ENCODE measurements around the gene LGALS7. TPM values are rescaled to one million over a fixed set of nuclear protein-coding genes. Genes with fewer than 3 reads are reported as not detected.
"Not testable (repeated sequence)": the region's sequence is repeated elsewhere in the genome, so short reads cannot be mapped to it uniquely, and the experiment has no call there.

Gene LGALS7
- total and polyA plus RNA-seq, 8 donors, result 1.7 to 1,381 (median 2.0) TPM; not detected in 5

- Histone ChIP-seq H3K27ac (no peak within 1 kb of the TSS), H3K9me3 (no peaks in the 10 kb centered on the region), H3K4me1 (peaks cover 0 to 11% (median 7%) of the 10 kb centered on the region in 4 donors), H3K36me3 (no peaks in the 10 kb centered on the region), H3K4me3 (no peak within 1 kb of the TSS), H3K27me3 (no peaks in the 10 kb centered on the region)
- 67 to 81% (median 71%) methylated on average over 6 to 13 of the region's 17 CpGs for WGBS, 5 donors
- TF ChIP-seq POLR2AphosphoS5 (IDR thresholded peaks at IDR 0.05), result no peak
- TF ChIP-seq CTCF (IDR thresholded peaks at IDR 0.05), result no peak
- TF ChIP-seq EP300 (IDR thresholded peaks at IDR 0.05), result no peak
- TF ChIP-seq POLR2A (IDR thresholded peaks at IDR 0.05), result no peak
- DNase-seq, result no peak
- intact Hi-C loops (cut with DNase I; ENCODE audit: low total_unique reads), result no loop called here
Observed at GRCh38 chr19:38788478-38789243, 15.3 kb upstream of the LGALS7 start, which contains the start of gene LGALS7B. TSS of gene LGALS7B (plus strand) at chr19:38789200. CDS start at chr19:38789227, 27 bp downstream.

DNA sequence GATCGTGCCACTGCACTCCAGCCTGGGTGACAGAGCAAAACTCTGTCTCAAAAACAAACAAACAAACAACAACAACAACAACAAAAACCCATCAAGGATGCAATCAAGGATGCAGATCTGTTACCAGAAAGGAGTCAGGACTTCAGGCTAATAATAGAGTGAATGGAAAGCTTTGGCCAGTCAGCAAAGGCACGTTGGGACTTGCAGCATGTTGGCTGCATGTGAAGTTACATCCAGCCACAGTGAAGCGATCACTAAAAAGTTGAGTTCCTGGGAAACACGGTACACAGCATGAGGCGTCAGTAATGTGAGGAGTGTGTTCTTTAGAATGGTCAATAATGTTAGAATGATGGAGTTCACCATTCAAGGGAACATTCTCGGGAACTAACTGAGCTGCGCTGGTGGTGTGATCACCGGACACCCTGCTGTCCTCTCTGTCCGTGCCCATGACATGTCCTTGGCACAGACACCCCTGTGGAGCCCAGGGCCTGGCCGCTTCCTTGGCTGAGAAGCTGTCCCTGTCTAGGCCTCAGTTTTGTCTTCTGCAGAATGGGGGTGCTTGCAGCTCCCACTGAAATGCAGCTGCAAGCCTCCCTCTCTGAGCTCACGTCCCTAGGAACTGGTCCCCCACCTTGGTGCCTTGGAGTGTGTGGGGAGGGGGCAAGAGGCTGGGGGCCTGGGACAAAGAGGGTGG lies 13.4 kb upstream of the LGALS7 start:
- 75 to 92% (median 83%) methylated on average over 10 to 11 of the region's 11 CpGs for WGBS, 5 donors
- H3K4me3 ChIP-seq, result no peak overlapping the region
- peaks cover 0 to 5% (median 0%) of the 10 kb centered on the region in 4 donors for H3K4me1 ChIP-seq
- no peak for DNase-seq
- intact Hi-C loops (cut with DNase I; ENCODE audit: low total_unique reads), result no loop called here
- H3K27ac ChIP-seq, result no peak overlapping the region
- H3K9me3 ChIP-seq, result no peaks in the 10 kb centered on the region
- H3K27me3 ChIP-seq, result peaks cover 0 to 2% (median 0%) of the 10 kb centered on the region in 3 donors
- H3K36me3 ChIP-seq, result no peaks in the 10 kb centered on the region
- TF ChIP-seq POLR2AphosphoS5 (IDR thresholded peaks at IDR 0.05) (no peak), POLR2A (IDR thresholded peaks at IDR 0.05) (no peak), CTCF (IDR thresholded peaks at IDR 0.05) (no peak), EP300 (IDR thresholded peaks at IDR 0.05) (no peak)

DNA sequence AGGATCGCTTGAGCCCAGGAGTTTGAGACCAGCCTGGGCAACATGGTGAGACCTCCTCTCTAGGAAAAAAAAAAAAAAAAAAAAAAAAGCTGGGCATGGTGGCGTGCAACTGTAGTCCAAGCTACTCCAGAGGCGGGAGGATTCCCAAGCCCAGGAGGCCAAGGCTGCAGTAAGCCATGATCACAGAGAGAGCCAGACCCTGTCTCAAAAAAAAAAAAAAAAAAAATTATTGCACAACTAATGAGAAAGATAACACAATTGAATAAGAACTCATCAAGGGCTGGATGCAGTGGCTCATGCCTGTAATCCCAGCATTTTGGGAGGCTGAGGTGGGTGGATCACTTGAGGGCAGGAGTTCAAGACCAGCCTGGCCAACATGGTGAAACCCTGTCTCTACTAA lies 12.7 kb upstream of the LGALS7 start:
- H3K36me3 ChIP-seq, result not testable (repeated sequence)

GRCh38 chr19:38785187-38785699 lies 11.9 kb upstream of the LGALS7 start:
- intact Hi-C loops (cut with DNase I; ENCODE audit: low total_unique reads), result no loop called here
- Histone ChIP-seq H3K9me3 (no peaks in the 10 kb centered on the region), H3K27me3 (peaks cover 0 to 15% (median 0%) of the 10 kb centered on the region in 3 donors), H3K4me1 (peaks cover 0 to 5% (median 0%) of the 10 kb centered on the region in 4 donors), H3K27ac (no peak overlapping the region), H3K36me3 (no peaks in the 10 kb centered on the region), H3K4me3 (no peak overlapping the region)
- TF ChIP-seq CTCF (IDR thresholded peaks at IDR 0.05) (no peak), EP300 (IDR thresholded peaks at IDR 0.05) (no peak)
- 95 to 99% (median 98%) methylated on average over 7 of the region's 7 CpGs for whole genome bisulfite sequencing, 5 donors
- DNase-seq, result no peak

More for the DNA sequence above, 12.7 kb upstream of the LGALS7 start:
- H3K27me3 ChIP-seq; H3K4me1 ChIP-seq; DNase-seq; H3K9me3 ChIP-seq; H3K4me3 ChIP-seq; intact Hi-C loops (cut with DNase I; ENCODE audit: low total_unique reads); H3K27ac ChIP-seq: not testable (repeated sequence)
- 83 to 96% (median 90%) methylated on average over 3 of the region's 3 CpGs for WGBS, 5 donors
